GM12878 (cell line): ENCODE measurements around the gene CEACAM6.
"Not testable (repeated sequence)": the region's sequence is repeated elsewhere in the genome, so short reads cannot be mapped to it uniquely, and the experiment has no call there.

Source experiments
- ATF2 ChIP-seq: IDR thresholded peaks from 2 replicates; pipeline ENCODE4 v1.6.1; 2012; ENCODE audit warnings: low read length, inconsistent platforms
- BMI1 ChIP-seq: fragments of 450-650 bp; IDR thresholded peaks from 2 replicates; pipeline ENCODE4 v1.6.1; 2016; ENCODE audit warnings: mild to moderate bottlenecking, moderate library complexity, borderline replicate concordance
- CTCF ChIP-seq, 3 experiments: IDR thresholded peaks in 2 of 3; conservative IDR thresholded peaks in 1 of 3; 2 replicates each; pipeline ENCODE4 v1.5.1; 2011; ENCODE audit warnings: low read depth in 3 of 3, low read length in 3 of 3, mild to moderate bottlenecking in 3 of 3, control low read depth in 2 of 3, moderate library complexity in 2 of 3, inconsistent platforms in 1 of 3, mixed read lengths in 1 of 3; ENCODE audit not compliant: control insufficient read depth in 2 of 3, insufficient read depth in 1 of 3; ENCODE audit errors: extremely low read depth in 1 of 3
- MAX ChIP-seq: IDR thresholded peaks from 2 replicates; pipeline ENCODE4 v1.6.1; 2012; ENCODE audit warnings: low read depth, low read length, improper control_type of control experiment
- USF2 ChIP-seq: IDR thresholded peaks from 2 replicates; pipeline ENCODE4 v1.6.1; 2011; ENCODE audit warnings: low read depth, low read length, improper control_type of control experiment, borderline replicate concordance

GRCh38 chr19:41788518-41788917, 33.2 kb downstream of the CEACAM6 start:
- TF ChIP-seq CTCF (IDR thresholded peaks at IDR 0.05 in 2 of 3, conservative IDR thresholded peaks at IDR 0.05 in 1 of 3; ENCODE audit: control insufficient read depth in 2 of 3, extremely low read depth in 1 of 3, insufficient read depth in 1 of 3, low read depth in 3 of 3, low read length in 3 of 3); BMI1; MAX; ATF2; USF2: not testable (repeated sequence)
